GM19239 (cell line): Measurements from ENCODE around the gene SERPINA9.

Source experiments
- DNase-seq: peaks from one replicate; pipeline ENCODE4 v3.0.0; 2011; ENCODE audit warnings: low spot score; ENCODE audit not compliant: insufficient read length
- FAIRE-seq: peaks from 2 replicates; lab custom pipeline; 2011; peaks lifted over from hg19 to GRCh38; lab: Jason Lieb, UNC

SERPINA9 gene

GRCh38 chr14:94466706-94467370 is 9.2 kb downstream of the SERPINA9 start:
- DNase-seq (no peak), FAIRE-seq (no peak)

- FAIRE-seq (no peak), DNase-seq (no peak)
These were observed 11.0 kb downstream of the SERPINA9 start for GRCh38 chr14:94465042-94465441.

GRCh38 chr14:94464290-94464689 is 11.7 kb downstream of the SERPINA9 start:
- DNase-seq (no peak), FAIRE-seq (no peak)

- DNase-seq (no peak), FAIRE-seq (no peak)
These were observed 13.0 kb downstream of the SERPINA9 start for GRCh38 chr14:94462763-94463572.

GRCh38 chr14:94462219-94462551 is 13.8 kb downstream of the SERPINA9 start:
- FAIRE-seq (no peak), DNase-seq (no peak)

GRCh38 chr14:94461526-94462218 is 14.3 kb downstream of the SERPINA9 start:
- DNase-seq: no peak
- no peak for FAIRE-seq

- FAIRE-seq (no peak), DNase-seq (no peak)
These were observed 15.2 kb downstream of the SERPINA9 start for GRCh38 chr14:94460631-94461416.

- DNase-seq: no peak
- FAIRE-seq: no peak
These were observed 17.3 kb downstream of the SERPINA9 start for GRCh38 chr14:94458558-94459205.

GRCh38 chr14:94458096-94458495 is 17.9 kb downstream of the SERPINA9 start:
- DNase-seq (no peak), FAIRE-seq (no peak)

GRCh38 chr14:94455928-94456327 is 20.1 kb downstream of the SERPINA9 start:
- no peak for DNase-seq

GRCh38 chr14:94451826-94452225 is 24.2 kb downstream of the SERPINA9 start:
- FAIRE-seq: no peak
- no peak for DNase-seq

More at GRCh38 chr14:94455928-94456327, 20.1 kb downstream of the SERPINA9 start:
- no peak for FAIRE-seq

GRCh38 chr14:94451091-94451771 is 24.8 kb downstream of the SERPINA9 start:
- FAIRE-seq (no peak), DNase-seq (no peak)

- DNase-seq (no peak), FAIRE-seq (no peak)
These were observed 25.3 kb downstream of the SERPINA9 start for GRCh38 chr14:94450722-94451090.

- FAIRE-seq (no peak), DNase-seq (no peak)
These were observed 26.1 kb downstream of the SERPINA9 start for GRCh38 chr14:94449930-94450329.

GRCh38 chr14:94448071-94448808 is 27.8 kb downstream of the SERPINA9 start:
- DNase-seq (no peak), FAIRE-seq (no peak)

- no peak for DNase-seq
- FAIRE-seq: no peak
These were observed 28.8 kb downstream of the SERPINA9 start for GRCh38 chr14:94447206-94447605.

GRCh38 chr14:94446126-94446525 is 29.9 kb downstream of the SERPINA9 start:
- DNase-seq (no peak), FAIRE-seq (no peak)

- DNase-seq (no peak), FAIRE-seq (no peak)
These were observed 31.0 kb downstream of the SERPINA9 start for GRCh38 chr14:94445003-94445402.
